CD4-positive, alpha-beta memory T cell (primary cell): ENCODE results near the gene AMZ1. TPM values are rescaled to one million over a fixed set of nuclear protein-coding genes. Genes with fewer than 3 reads are reported as not detected.

Experiments used
- polyA plus RNA-seq, 2 donors: library from polyadenylated mRNA; unstranded; fragments of 300-500 nt; fragmentation: Illumina TruSeq; gene quantifications; one replicate each; pipeline ENCODE4 v1.2.3, GENCODE V29; 2021
- total RNA-seq, 2 experiments: library from RNA; stranded (reverse); gene quantifications; one replicate each; pipeline ENCODE4 v1.2.3, GENCODE V29; 2021

AMZ1 gene
- total and polyA plus RNA-seq, 4 experiments from 2014 or later, result 0.15 to 2.0 (median 1.6) TPM; not detected in 1

Other genes starting within 250 kb of the AMZ1 start
- not detected for gene GRIFIN, start 211.8 kb upstream of the AMZ1 start, total RNA-seq
- not detected for gene GRIFIN, start 211.8 kb upstream of the AMZ1 start, polyA plus RNA-seq
- 100 to 1,000 TPM; 125 to 127 TPM for gene LFNG, start 168.4 kb upstream of the AMZ1 start, total RNA-seq
- gene LFNG, start 168.4 kb upstream of the AMZ1 start, polyA plus RNA-seq, result 1 to 10 TPM in 1 of 2 donors, under 1 TPM in 1; 0.09 to 4.1 TPM
- gene BRAT1, start 132.7 kb upstream of the AMZ1 start, total RNA-seq, result 10 to 100 TPM; 37.0 to 41.4 TPM
- 10 to 100 TPM; 24.2 to 42.4 TPM for gene BRAT1, start 132.7 kb upstream of the AMZ1 start, polyA plus RNA-seq
- 1 to 10 TPM; 8.2 to 9.4 TPM for gene IQCE, start 129.2 kb upstream of the AMZ1 start, total RNA-seq
- gene IQCE, start 129.2 kb upstream of the AMZ1 start, polyA plus RNA-seq, result 1 to 10 TPM in 1 of 2 donors, under 1 TPM in 1; 0.81 to 3.7 TPM
- gene TTYH3, start 56.2 kb upstream of the AMZ1 start, total RNA-seq, result 10 to 100 TPM; 10.3 to 12.0 TPM
- gene TTYH3, start 56.2 kb upstream of the AMZ1 start, polyA plus RNA-seq, result 1 to 10 TPM in 1 of 2 donors, under 1 TPM in 1; 0.14 to 1.3 TPM
- 10 to 100 TPM; 14.9 to 16.6 TPM for gene GNA12, start 156.1 kb downstream of the AMZ1 start, total RNA-seq
- gene GNA12, start 156.1 kb downstream of the AMZ1 start, polyA plus RNA-seq, result 10 to 100 TPM in 1 of 2 donors, 1 to 10 TPM in 1; 4.4 to 10.2 TPM